OCI-LY1 (cell line): ENCODE results near the gene MINDY4.
A peak's percentile ranks its signal among the peaks of the same experiment; 100 is the strongest.

Source experiments
- H2AFZ ChIP-seq: fragments of 200-600 bp; sonication (generic), shearing (Covaris generic); 2 replicates; pipeline ENCODE4 v1.6.0; 2014; ENCODE audit warnings: antibody characterized with exemption, mild to moderate bottlenecking, low read length
- H3F3A ChIP-seq: fragments of 200-600 bp; sonication (generic), shearing (Covaris generic); 2 replicates; pipeline ENCODE4 v1.6.0; 2014; ENCODE audit warnings: mild to moderate bottlenecking, antibody characterized with exemption, low read length, moderate library complexity; ENCODE audit not compliant: insufficient read depth
- H3K27ac ChIP-seq: fragments of 200-600 bp; sonication (generic); 2 replicates; pipeline ENCODE4 v1.5.1; 2014; ENCODE audit warnings: low read length, mixed run types, mild to moderate bottlenecking, low read depth; ENCODE audit not compliant: poor library complexity, severe bottlenecking
- H3K27me3 ChIP-seq: fragments of 200-600 bp; sonication (generic); 2 replicates; pipeline ENCODE4 v1.6.0; 2014; ENCODE audit warnings: antibody characterized with exemption, mild to moderate bottlenecking, low read length, moderate library complexity; ENCODE audit not compliant: insufficient read depth
- H3K36me3 ChIP-seq: fragments of 200-600 bp; sonication (generic); 2 replicates; pipeline ENCODE4 v1.6.1; 2014; ENCODE audit warnings: mild to moderate bottlenecking, antibody characterized with exemption, low read length, moderate library complexity, mixed read lengths; ENCODE audit not compliant: insufficient read depth
- H3K4me1 ChIP-seq: fragments of 200-600 bp; sonication (generic); 2 replicates; pipeline ENCODE4 v1.5.1; 2014; ENCODE audit warnings: mild to moderate bottlenecking, low read length, moderate library complexity; ENCODE audit not compliant: insufficient read depth, severe bottlenecking
- H3K4me2 ChIP-seq: fragments of 200-600 bp; sonication (generic), shearing (Covaris generic); 2 replicates; pipeline ENCODE4 v1.6.1; 2014; ENCODE audit warnings: low read length
- H3K4me3 ChIP-seq: fragments of 200-600 bp; sonication (generic); 2 replicates; pipeline ENCODE4 v1.5.1; 2014; ENCODE audit warnings: low read length, low read depth, mild to moderate bottlenecking, mixed read lengths; ENCODE audit not compliant: poor library complexity, severe bottlenecking
- H3K79me2 ChIP-seq: fragments of 200-600 bp; shearing (Covaris generic); 2 replicates; pipeline ENCODE4 v1.6.1; 2016; ENCODE audit warnings: mixed run types, low read length, mixed read lengths; ENCODE audit not compliant: insufficient read depth
- H3K9ac ChIP-seq: fragments of 200-600 bp; sonication (generic), shearing (Covaris generic); 2 replicates; pipeline ENCODE4 v1.6.1; 2014; ENCODE audit warnings: mild to moderate bottlenecking, low read length, mixed read lengths
- H3K9me2 ChIP-seq: fragments of 200-600 bp; sonication (generic), shearing (Covaris generic); 2 replicates; pipeline ENCODE4 v1.6.1; 2014; ENCODE audit warnings: low read depth, mild to moderate bottlenecking, low read length, mixed read lengths
- H3K9me3 ChIP-seq: fragments of 200-600 bp; shearing (Covaris generic); 2 replicates; pipeline ENCODE4 v1.6.1; 2014; ENCODE audit warnings: low read length, mixed read lengths
- H4K20me1 ChIP-seq: fragments of 200-600 bp; sonication (generic), shearing (Covaris generic); 2 replicates; pipeline ENCODE4 v1.6.0; 2016; ENCODE audit warnings: mild to moderate bottlenecking, low read length; ENCODE audit not compliant: insufficient read depth
- CTCF ChIP-seq: fragments of 200-600 bp; sonication (generic), shearing (Covaris generic); IDR thresholded peaks from 2 replicates; pipeline ENCODE4 v1.5.1; 2017; ENCODE audit warnings: mild to moderate bottlenecking, antibody characterized with exemption, low read length, moderate library complexity, mixed read lengths
- EZH2 ChIP-seq: fragments of 200-600 bp; sonication (generic), shearing (Covaris generic); IDR thresholded peaks from 2 replicates; pipeline ENCODE4 v1.8.0; 2017; ENCODE audit warnings: borderline replicate concordance, mixed run types, mild to moderate bottlenecking, antibody characterized with exemption, low read length, moderate library complexity, mixed read lengths

The MINDY4 gene

GRCh38 chr7:30739691-30740090 lies 31.5 kb upstream of the MINDY4 start:
- no peak overlapping the region for H3K27ac ChIP-seq
- no peak overlapping the region for H3K9ac ChIP-seq
- H3K4me2 ChIP-seq, result no peak overlapping the region
- TF ChIP-seq CTCF, result no peak
- TF ChIP-seq EZH2, result no peak
- H4K20me1 ChIP-seq, result no peaks in the 10 kb centered on the region
- H3K4me3 ChIP-seq, result no peak overlapping the region
- peaks cover 9% of the 10 kb centered on the region; the same call in 1 of the 2 replicates for H3K27me3 ChIP-seq
- no peaks in the 10 kb centered on the region for H3K4me1 ChIP-seq
- no peaks in the 10 kb centered on the region for H3K9me3 ChIP-seq
- H3F3A ChIP-seq, result no peaks in the 10 kb centered on the region
- no peaks in the 10 kb centered on the region for H3K36me3 ChIP-seq
- H3K9me2 ChIP-seq, result no peaks in the 10 kb centered on the region
- H3K79me2 ChIP-seq, result no peaks in the 10 kb centered on the region
- no peak overlapping the region for H2AFZ ChIP-seq

GRCh38 chr7:30740417-30741181 lies 30.6 kb upstream of the MINDY4 start:
- H3K4me2 ChIP-seq, result no peak overlapping the region
- no peak overlapping the region for H3K4me3 ChIP-seq
- H3K9me2 ChIP-seq, result no peaks in the 10 kb centered on the region
- no peaks in the 10 kb centered on the region for H4K20me1 ChIP-seq
- H3K79me2 ChIP-seq, result no peaks in the 10 kb centered on the region
- peaks cover 9% of the 10 kb centered on the region; the same call in 1 of the 2 replicates for H3K27me3 ChIP-seq
- TF ChIP-seq EZH2 (no peak), CTCF (peak; percentile 100)
- H3K27ac ChIP-seq, result no peak overlapping the region
- no peaks in the 10 kb centered on the region for H3K36me3 ChIP-seq
- H3F3A ChIP-seq, result no peaks in the 10 kb centered on the region
- no peak overlapping the region for H3K9ac ChIP-seq
- no peak overlapping the region for H2AFZ ChIP-seq
- H3K9me3 ChIP-seq, result no peaks in the 10 kb centered on the region
- H3K4me1 ChIP-seq, result no peaks in the 10 kb centered on the region

GRCh38 chr7:30741289-30741688 lies 29.9 kb upstream of the MINDY4 start:
- Histone ChIP-seq H3K79me2 (no peaks in the 10 kb centered on the region), H3K4me3 (no peak overlapping the region), H2AFZ (no peak overlapping the region), H3K9me3 (no peaks in the 10 kb centered on the region), H3K27ac (no peak overlapping the region), H4K20me1 (no peaks in the 10 kb centered on the region), H3K36me3 (no peaks in the 10 kb centered on the region), H3K9me2 (no peaks in the 10 kb centered on the region), H3K27me3 (peaks cover 2% of the 10 kb centered on the region; the same call in 1 of the 2 replicates), H3K4me2 (no peak overlapping the region), H3K9ac (no peak overlapping the region), H3K4me1 (no peaks in the 10 kb centered on the region), H3F3A (no peaks in the 10 kb centered on the region)
- TF ChIP-seq EZH2 (no peak), CTCF (no peak)
